Measurements from ENCODE around the gene SDF2L1. TPM values are rescaled to one million over a fixed set of nuclear protein-coding genes. Genes with fewer than 3 reads are reported as not detected.

SDF2L1 gene
- total and polyA plus RNA-seq, 2 donors (not counting 3 experiments of a cell fraction or from before 2014, with no cell fraction given) = 66.7 to 79.5 TPM

DNA sequence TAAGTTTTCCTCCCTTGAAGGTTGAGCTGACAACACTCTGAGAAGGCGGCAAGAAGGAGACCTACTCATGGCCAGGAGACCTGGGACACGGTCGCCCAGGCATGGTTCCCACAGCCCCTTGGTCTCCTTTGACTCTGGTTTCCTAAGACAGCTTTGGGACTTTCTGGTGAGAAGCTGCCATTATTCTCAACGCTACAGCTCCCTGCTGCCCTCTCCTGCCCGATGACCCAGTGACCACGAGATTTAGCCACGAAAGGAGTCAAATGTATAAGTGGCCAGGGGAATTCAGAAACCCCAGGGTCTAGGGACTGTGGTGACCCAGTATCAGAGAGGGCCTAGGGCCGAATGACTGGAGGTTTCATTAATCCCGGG is 699 bp upstream of the SDF2L1 start:
- peak overlapping the region; percentile 56 for H3K27ac ChIP-seq (ENCODE audit: insufficient read depth, low read depth, low read length)
- BruUV-seq (replicated peaks) = TSS peak; percentile 94
- no peaks in the 10 kb centered on the region for H3K27me3 ChIP-seq (ENCODE audit: control insufficient read depth in 2 of 2, insufficient read depth in 2 of 2, low read length in 2 of 2)
- ChIA-PET POLR2A (interaction anchor here (0.9 to 1.4 kb wide), 2 partner anchors 11 to 38 kb away, joined by 4 to 9 read pairs; no protein-coding TSS in a partner anchor), CTCF (interaction anchor here (1.0 to 3.5 kb wide), 11 partner anchors 8 to 756 kb away, joined by 3 to 41 read pairs (median 8); partner anchors contain the start of genes CCDC116, PPM1F and YDJC)
- no peaks in the 10 kb centered on the region for H3K9me3 ChIP-seq (replicated peaks; ENCODE audit: control insufficient read depth, insufficient read depth, low read length)
- TF ChIP-seq JUN (IDR thresholded peaks at IDR 0.05; ENCODE audit: borderline replicate concordance, insufficient read depth, insufficient read length, low read depth) = no peak
- TF ChIP-seq, protein P1, sequence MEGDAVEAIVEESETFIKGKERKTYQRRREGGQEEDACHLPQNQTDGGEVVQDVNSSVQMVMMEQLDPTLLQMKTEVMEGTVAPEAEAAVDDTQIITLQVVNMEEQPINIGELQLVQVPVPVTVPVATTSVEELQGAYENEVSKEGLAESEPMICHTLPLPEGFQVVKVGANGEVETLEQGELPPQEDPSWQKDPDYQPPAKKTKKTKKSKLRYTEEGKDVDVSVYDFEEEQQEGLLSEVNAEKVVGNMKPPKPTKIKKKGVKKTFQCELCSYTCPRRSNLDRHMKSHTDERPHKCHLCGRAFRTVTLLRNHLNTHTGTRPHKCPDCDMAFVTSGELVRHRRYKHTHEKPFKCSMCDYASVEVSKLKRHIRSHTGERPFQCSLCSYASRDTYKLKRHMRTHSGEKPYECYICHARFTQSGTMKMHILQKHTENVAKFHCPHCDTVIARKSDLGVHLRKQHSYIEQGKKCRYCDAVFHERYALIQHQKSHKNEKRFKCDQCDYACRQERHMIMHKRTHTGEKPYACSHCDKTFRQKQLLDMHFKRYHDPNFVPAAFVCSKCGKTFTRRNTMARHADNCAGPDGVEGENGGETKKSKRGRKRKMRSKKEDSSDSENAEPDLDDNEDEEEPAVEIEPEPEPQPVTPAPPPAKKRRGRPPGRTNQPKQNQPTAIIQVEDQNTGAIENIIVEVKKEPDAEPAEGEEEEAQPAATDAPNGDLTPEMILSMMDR (IDR thresholded peaks at IDR 0.05; ENCODE audit: extremely low read depth in 1 of 2, insufficient read depth in 1 of 2, low read depth in 1 of 2, low read length in 2 of 2) = peak; percentile 34 to 57
- DNase-seq (ENCODE audit: low read depth, low spot score) (peak; percentile 76), FAIRE-seq (no peak)
- peak overlapping the region; percentile 57 to 60 (median 58) for H3K4me3 ChIP-seq (replicated peaks in 1 of 3; ENCODE audit: insufficient read depth in 1 of 3, low read depth in 1 of 3, low read length in 3 of 3)
- no peaks in the 10 kb centered on the region for H4K20me1 ChIP-seq (replicated peaks; ENCODE audit: control insufficient read depth, extremely low read depth, insufficient read depth, low read length)
- H3K79me2 ChIP-seq (ENCODE audit: control insufficient read depth, insufficient read depth, low read length) = peaks cover 17% of the 10 kb centered on the region
- dilution Hi-C loops (cut with MboI; ENCODE audit: extremely low pct_ligation_motif_present, low sequenced_read_pairs) (no loop called here), intact Hi-C loops (cut with micrococcal nuclease) (no loop called here)
- H2AFZ ChIP-seq (ENCODE audit: low read depth, low read length) = peak overlapping the region; percentile 79
- H3K9ac ChIP-seq (replicated peaks; ENCODE audit: extremely low read depth, insufficient read depth, low read length) = peak overlapping the region; percentile 86
- peaks cover 14% of the 10 kb centered on the region for H3K4me1 ChIP-seq (ENCODE audit: control insufficient read depth, extremely low read depth, insufficient read depth, low read length)
- H3K36me3 ChIP-seq (ENCODE audit: control insufficient read depth in 2 of 2, extremely low read depth in 1 of 2, insufficient read depth in 2 of 2, low read length in 2 of 2) = peaks cover 3 to 8% of the 10 kb centered on the region in 2 experiments
- H3K9me1 ChIP-seq (replicated peaks; ENCODE audit: control insufficient read depth, extremely low read depth, insufficient read depth, low read length) = no peaks in the 10 kb centered on the region
- peak overlapping the region; percentile 85 for H3K4me2 ChIP-seq (ENCODE audit: insufficient read depth, low read length)
